Kidney (tissue), 14 donors: Measurements from ENCODE around the gene AK5. TPM values are rescaled to one million over a fixed set of nuclear protein-coding genes. Genes with fewer than 3 reads are reported as not detected.

Experiments used
- DNase-seq, 5 donors: peaks; one replicate each; pipeline ENCODE4 v3.0.0-alpha.2; 2013 to 2020
- FAIRE-seq: peaks from 2 replicates; lab custom pipeline; 2012; peaks lifted over from hg19 to GRCh38; lab: Jason Lieb, UNC
- H3K27ac ChIP-seq, 2 donors: one replicate each; pipeline ENCODE4 v1.7.0; 2013; ENCODE audit warnings: low read depth in 2 of 2, low read length in 2 of 2, inconsistent platforms in 1 of 2
- H3K27me3 ChIP-seq: one replicate; pipeline ENCODE4 v1.7.1; 2013; ENCODE audit warnings: low read length, inconsistent platforms; ENCODE audit not compliant: control insufficient read depth, insufficient read depth
- H3K36me3 ChIP-seq, 3 donors: one replicate each; pipeline versions ENCODE4 v1.7.0 to v1.7.1; 2013; ENCODE audit warnings: low read length in 3 of 3, control low read depth in 1 of 3, inconsistent platforms in 1 of 3; ENCODE audit not compliant: insufficient read depth in 3 of 3, control insufficient read depth in 2 of 3
- H3K4me1 ChIP-seq, 3 donors: one replicate each; pipeline versions ENCODE4 v1.7.0 to v1.7.1; 2013; ENCODE audit warnings: low read length in 3 of 3, inconsistent platforms in 1 of 3, low read depth in 1 of 3; ENCODE audit not compliant: control insufficient read depth in 2 of 3, insufficient read depth in 2 of 3
- H3K4me3 ChIP-seq, 3 donors: one replicate each; pipeline versions ENCODE4 v1.7.0 to v1.8.1; 2013; ENCODE audit warnings: low read length in 3 of 3, control low read depth in 1 of 3, inconsistent platforms in 1 of 3
- H3K9ac ChIP-seq, 3 donors: one replicate each; pipeline versions ENCODE4 v1.7.0 to v1.7.1; 2013; ENCODE audit warnings: low read length in 3 of 3, control low read depth in 1 of 3, inconsistent platforms in 1 of 3
- H3K9me3 ChIP-seq, 3 donors: one replicate each; pipeline versions ENCODE4 v1.7.0 to v1.7.1; 2013; ENCODE audit warnings: low read length in 3 of 3, control low read depth in 1 of 3, inconsistent platforms in 1 of 3; ENCODE audit not compliant: control insufficient read depth in 2 of 3, insufficient read depth in 1 of 3
- CTCF ChIP-seq: IDR thresholded peaks from 3 replicates; pipeline ENCODE4 v1.5.1; 2012; ENCODE audit warnings: mild to moderate bottlenecking, moderate library complexity, borderline replicate concordance; ENCODE audit not compliant: insufficient read depth; ENCODE audit errors: extremely low read depth
- intact Hi-C: fragments of 100-400 bp; cut with DNase I; formaldehyde crosslinking; loops from one replicate; pipeline ENCODE4 v1.11.1; 2022
- polyA plus RNA-seq: library from polyadenylated mRNA; stranded (reverse); fragments of 350-450 nt; fragmentation: Illumina TruSeq; extraction: RNeasy Lipid Tissue Mini Kit (QIAGEN cat#74804); gene quantifications from one replicate; pipeline ENCODE4 v1.2.3, GENCODE V29; 2014; ENCODE audit warnings: low read depth, low replicate concordance; ENCODE audit not compliant: insufficient read depth
- total RNA-seq: library from RNA; stranded (reverse); fragmentation: NEBNext Ultra II Directional; extraction: Animal tissue kit (Norgen Biotek cat#: 25700); gene quantifications from one replicate; pipeline ENCODE4 v1.2.1, GENCODE V29; 2021
- donor health status: control.
- donor health status: control.
- donor health status: control.
- donor health status: control.
- donor health status: control.
- donor health status: DM: yes; HTN: yes; CAD: no.
- donor health status: Normal renal cell carcinoma (clear cell type).

The AK5 gene
- total and polyA plus RNA-seq, 2 donors from 2014 or later: 1.7 to 2.5 TPM

GRCh38 chr1:77465922-77466321 is 184.1 kb downstream of the AK5 start:
- Histone ChIP-seq H3K4me1 (no peaks in the 10 kb centered on the region), H3K27ac (no peak overlapping the region), H3K36me3 (no peaks in the 10 kb centered on the region), H3K27me3 (no peaks in the 10 kb centered on the region), H3K9ac (no peak overlapping the region), H3K4me3 (no peak overlapping the region), H3K9me3 (no peaks in the 10 kb centered on the region)
- TF ChIP-seq CTCF: no peak
- FAIRE-seq (no peak), DNase-seq (no peak)
- intact Hi-C loops: no loop called here

GRCh38 chr1:77467021-77467595 is 185.3 kb downstream of the AK5 start:
- Histone ChIP-seq H3K27ac (no peak overlapping the region), H3K36me3 (no peaks in the 10 kb centered on the region), H3K27me3 (no peaks in the 10 kb centered on the region), H3K9ac (no peak overlapping the region), H3K4me1 (no peaks in the 10 kb centered on the region), H3K9me3 (no peaks in the 10 kb centered on the region), H3K4me3 (no peak overlapping the region)
- TF ChIP-seq CTCF: no peak
- DNase-seq (no peak), FAIRE-seq (no peak)
- intact Hi-C loops: no loop called here

GRCh38 chr1:77467741-77468140 is 185.9 kb downstream of the AK5 start:
- no peak for FAIRE-seq
- Histone ChIP-seq H3K4me1 (no peaks in the 10 kb centered on the region), H3K27me3 (no peaks in the 10 kb centered on the region), H3K36me3 (no peaks in the 10 kb centered on the region), H3K4me3 (no peak overlapping the region), H3K27ac (no peak overlapping the region), H3K9ac (no peak overlapping the region), H3K9me3 (no peaks in the 10 kb centered on the region)
- DNase-seq: no peak
- TF ChIP-seq CTCF: no peak
- intact Hi-C loops: no loop called here
